ENCODE data around the gene RPL27A.

RPL27A gene

DNA sequence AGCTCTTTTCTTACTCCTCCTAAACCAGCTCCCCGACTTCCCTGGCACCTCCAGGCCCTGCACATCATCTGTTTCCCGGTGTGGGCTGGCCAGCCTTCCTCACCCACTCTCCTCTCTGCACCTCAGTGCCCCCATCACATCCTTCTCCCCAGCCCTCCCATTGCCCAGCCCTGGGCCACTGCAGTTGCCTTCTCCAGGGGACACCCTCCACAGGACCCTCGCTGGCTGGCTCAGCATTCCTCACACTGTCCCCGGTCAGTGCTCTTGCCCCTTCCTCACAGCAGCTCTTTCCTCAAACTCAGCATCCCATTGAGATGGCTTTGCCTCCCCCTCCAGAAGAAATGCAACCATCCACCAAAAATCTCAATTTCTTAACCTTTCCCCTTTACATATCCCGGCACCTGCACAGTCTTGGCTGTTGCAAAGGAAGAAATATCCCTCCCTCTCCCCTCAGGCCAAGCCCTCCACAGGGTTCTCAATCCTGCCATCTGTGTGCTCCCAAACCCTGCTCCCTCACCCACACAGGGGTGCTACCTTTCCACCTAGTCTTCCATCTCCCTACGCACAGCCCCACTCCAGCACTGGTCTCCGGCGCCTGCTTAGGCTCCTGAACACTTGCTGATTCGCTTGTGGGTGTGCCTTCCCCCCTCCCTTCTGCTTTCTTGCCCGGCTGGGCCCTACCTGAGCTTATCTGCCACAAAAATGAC is 19.5 kb downstream of the RPL27A start:
- DNase-seq, result no peak

DNA sequence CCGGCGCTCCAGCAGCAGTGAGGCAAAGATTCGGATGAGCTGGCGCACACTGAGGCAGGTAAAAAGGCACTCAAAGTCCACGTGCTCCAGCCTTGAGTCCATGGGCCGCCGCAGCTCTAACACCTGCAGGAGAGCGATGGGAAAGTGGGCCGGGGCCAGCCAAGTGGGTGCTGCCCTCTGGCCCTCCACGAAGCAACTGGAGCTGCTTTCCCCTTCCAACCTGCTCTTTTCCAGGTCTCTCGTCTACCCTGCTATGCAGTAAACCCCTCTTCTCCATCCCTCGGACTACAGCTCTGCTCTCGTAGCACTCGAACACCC is 20.0 kb downstream of the RPL27A start:
- DNase-seq, result no peak

DNA sequence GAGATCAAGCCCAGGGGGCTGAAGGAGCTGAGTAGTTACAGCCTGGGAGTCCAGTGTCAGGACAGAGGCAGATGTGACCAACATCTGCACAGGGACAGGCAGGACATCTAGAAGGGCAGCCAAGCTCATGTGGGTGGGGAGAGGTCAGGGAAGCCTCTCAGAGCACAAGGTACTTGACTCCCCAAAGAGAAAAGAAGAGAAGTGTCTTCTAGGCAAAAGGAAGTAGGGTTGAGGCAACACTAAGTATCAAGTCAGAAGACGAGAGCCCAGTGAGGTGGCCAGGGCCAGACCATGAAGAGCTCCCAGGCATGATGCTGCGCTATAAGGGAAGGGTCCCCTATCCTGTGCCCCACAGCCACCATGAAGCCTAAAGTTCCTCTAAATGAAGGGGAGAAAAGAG is 21.5 kb downstream of the RPL27A start:
- DNase-seq, result no peak

DNA sequence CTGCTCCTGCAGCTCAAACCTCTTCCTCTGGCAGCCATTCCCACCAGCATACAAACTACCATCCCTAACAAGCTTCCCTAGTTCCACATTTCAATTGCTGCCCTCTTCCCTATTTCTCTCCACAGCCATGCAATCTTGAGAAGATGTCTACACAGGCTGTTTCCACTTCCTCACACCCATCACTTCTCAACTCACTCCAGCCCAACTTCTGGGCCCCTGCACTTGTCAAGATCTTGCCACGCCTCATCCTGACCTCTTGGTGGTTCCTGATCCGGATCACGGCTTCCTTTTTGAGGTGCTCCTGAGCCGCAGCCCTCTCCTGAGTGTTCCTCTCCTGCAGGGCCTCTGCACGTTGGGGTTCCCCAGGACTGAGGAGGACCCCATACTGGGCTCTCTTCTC is 22.6 kb downstream of the RPL27A start:
- DNase-seq, result no peak

DNA sequence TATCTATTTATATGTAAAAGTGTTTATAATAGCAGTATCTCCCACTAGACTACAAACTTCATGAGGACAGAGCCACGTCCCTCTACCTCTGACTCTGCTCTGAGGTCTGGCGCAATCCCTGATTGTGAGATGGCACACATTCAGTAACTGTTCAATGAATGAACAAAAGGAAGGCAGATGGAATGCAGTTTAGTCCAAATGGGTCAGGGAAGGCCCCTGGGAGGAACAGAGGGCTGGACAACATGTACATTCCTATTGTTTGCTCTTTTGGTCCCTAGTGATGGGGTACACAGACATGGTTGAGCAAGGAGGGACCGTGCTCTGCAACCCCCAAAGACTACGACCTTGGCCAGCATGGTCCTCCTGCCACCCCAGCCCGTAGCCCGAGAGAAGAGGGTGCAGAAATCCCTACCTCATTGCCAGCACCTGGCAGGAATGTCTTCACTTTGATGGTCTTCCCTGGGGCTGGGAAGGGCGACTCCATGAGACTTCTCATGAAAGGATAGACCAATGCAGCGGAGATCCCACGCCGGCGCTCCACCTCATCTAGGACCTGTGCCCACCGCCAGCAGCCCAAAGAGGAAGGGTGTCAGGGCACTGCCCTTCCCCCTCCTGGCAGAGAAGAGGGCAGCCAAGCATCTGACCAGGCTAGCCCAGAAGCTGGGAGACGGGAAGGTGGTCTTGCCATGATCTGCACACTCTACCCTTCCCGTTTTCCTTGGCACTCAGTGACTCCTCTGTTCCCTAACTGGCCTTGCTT is 24.3 kb downstream of the RPL27A start:
- DNase-seq, result no peak

DNA sequence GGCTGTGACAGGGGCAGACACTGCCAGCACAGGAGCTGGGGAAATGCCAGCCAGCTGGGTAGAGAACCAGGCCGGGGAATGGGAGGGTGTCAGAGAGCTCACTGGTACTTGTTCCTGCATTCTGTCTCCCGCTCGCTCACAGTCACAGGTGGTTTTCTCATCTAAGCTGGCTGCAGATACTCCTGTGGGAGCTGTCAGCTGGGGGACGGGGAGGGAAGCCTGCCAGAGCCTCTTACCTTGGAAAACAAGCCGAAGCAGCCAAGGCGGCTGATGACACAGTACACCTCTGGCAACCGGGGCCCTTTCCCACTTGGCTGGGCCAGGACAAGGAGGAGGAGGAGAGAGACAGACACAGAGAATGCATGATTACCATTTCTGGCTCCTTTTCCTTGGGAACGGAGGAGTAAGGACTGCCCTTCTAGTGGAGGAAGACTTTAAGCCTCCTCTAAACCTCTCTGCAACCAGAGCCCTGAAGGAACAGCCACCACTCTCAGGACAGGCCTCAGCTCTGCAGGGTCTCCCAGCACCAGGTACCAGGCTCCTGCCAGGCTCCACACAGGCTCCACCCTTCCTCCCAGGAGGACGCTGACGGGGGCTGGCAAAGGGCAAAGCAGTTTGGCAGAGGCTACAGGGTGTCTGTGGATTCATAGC is 25.1 kb downstream of the RPL27A start:
- no peak for DNase-seq

DNA sequence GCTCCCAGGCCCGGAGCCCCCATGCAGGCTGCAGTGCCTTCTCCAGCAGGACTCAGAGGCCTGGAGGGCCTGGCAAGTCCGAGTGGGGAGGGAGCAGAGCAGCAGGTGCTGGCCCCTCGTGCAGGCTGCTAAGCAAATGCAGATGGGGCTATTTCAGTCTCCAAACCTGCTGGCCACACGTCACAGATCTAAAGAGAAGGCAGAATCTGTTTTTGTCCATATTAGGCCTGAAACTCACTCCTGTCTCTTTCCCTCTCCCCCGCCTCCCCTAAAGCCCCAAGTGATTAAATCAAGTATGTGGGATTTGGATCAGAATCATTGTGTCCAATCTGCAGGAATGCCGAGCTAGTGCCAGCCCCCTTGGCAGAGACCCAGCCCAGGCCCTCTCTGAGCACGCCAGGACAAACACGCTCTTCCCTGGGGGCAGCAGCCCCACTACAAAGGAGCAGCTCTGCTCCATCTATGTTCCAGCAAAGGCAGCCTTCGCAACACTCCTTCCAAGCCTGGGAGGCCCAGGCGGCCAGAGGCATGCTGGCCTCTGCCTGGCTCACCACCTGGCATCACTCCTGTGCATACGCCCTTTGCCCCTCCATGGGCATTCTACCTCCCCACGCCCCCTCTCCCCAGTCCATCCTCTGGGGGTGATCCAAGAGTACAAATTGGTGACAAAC is 26.5 kb downstream of the RPL27A start:
- DNase-seq, result no peak

DNA sequence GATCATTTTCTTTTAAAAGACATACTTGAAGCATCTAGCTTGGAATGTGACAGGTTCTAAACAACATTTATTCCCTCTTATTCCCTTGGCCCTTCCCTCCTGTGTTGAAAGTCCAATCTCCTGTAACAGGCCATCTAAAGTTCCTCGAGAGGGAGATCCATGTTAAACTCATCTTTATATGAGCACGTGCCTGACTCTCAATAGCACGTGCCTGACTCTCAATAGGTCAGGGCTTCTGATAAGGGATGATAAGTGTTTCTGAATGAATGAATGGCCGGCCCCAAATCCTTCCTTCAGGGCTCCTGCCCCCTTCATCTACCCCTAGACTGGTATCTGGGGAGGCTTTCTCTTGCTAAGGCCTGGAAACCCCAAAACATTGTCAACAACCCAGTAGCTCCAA is 27.2 kb downstream of the RPL27A start:
- no peak for DNase-seq

DNA sequence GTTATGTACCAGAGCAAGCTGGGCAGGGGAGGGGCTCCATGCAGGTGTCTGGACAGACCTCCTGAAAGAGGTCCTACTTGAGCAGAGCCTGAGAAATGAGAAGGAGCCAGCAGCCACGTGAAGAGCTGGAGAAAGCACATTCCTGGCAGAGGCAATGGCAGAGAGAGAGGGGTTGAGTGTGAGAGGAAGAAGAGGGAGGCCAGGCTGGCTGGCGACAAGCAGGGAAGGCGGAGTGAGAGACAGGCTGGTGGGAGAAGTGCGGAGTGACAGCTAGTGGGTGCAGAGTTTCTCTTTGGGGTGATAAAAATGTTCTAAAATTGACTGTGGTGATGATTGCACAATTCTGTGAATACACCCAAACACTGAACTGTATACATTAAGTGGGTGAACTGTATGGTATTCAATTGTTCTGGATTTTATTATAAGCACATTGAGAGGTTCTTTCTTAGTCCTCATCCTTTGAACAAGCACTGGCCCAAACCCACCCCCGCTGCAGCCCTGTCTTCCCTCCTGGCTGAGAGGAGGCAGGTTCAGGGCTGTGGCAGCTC is 29.4 kb downstream of the RPL27A start:
- no peak for DNase-seq

DNA sequence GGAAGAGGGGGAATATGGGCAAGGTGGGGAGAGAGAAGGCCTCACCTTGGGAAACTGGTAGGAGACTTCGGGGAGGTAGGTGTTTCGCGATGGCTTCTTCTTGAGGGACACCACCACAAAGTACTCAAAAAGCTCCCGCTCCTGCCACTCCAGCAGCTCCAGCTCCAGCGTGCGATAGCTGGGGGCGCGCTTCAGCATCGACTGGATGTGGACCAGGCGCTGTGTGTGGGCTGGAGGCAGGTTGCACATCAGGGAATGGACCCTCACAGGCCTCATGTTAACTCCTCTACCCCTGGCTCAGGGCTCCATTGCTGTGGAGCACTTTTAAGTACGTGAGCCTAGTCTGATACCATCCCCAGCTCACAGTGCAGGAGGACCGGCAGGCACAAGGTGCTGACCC is 29.9 kb downstream of the RPL27A start:
- DNase-seq, result no peak

DNA sequence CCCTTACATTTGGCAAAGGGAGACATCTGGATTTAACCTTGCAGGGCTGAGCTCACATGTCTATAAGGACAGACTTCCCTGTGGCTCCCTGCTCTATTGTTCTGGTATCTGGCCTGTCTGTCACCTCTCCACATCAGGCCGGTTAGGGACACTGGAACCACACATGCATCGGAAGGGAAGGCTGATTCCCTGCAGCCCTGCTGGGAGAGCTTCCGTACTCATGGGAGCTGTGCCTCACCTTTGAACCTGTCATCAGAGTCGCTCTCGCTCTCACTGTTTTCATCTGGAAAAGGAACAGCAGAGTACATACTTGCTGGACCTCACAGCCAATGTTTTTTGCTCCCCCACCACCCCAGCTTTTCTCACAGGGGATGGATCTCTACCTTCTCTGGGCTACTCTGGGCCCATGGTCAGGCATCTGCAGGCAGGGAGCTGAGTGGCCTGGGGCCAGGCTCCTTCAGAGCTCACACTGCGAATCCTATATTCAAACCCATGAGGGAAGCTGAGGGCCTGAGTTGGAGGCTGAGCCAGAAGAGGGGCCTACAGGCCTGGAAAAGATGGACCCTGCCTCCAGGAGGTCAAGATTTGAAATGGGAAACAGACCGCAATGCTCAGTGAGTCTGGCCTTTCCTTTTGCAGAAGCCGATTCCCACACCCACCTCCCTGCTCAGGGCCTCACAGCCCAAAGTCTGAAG is 31.3 kb downstream of the RPL27A start:
- DNase-seq, result no peak

DNA sequence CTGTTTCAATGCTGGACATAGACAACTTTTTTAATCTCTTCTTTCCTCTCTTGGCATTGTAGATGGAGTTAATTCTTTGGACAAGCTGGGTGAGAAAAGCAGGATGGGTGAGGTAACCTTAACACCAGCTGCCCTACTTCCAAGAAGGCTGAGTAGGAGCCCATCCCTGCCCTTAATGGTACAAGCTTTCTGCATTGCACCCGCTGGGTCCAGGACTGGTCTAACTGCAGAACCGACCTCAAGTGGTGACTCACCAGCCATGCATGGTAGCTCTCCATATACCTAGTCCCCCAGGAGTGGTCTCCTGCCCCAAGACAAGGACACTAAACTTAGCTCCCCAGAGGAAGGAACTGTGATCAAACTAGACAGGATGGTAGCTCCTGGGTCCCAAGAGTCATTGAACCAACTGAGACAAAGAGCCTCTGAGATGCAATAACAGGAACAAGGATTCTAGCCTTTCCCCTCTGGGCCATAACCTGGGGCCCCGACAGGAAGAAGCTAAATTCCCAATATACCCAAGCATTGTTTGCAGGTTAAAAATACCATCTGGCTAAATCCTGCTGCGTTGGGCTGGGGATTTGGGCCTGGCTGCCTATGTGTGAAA is 32.1 kb downstream of the RPL27A start:
- no peak for DNase-seq

DNA sequence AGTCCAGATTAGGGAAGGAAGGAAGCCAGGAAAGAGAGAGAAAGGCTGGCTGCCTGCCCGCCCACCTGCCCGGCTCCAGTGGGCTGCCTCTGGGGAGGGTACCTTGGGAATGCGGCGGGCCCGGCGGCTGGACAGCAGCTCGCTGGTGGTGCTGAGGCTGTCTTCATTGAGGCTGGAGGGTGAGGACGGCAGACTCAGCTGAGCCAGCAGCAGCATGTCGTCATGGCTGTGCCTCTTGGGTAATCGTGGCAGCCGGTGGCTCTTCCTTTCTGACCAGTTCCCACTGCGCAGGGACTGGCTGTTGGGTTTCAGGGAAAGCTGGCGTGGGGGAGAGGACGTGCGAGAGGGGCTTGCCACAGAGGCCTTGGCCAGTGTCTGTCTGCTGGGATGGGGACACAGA is 32.9 kb downstream of the RPL27A start:
- DNase-seq, result no peak

DNA sequence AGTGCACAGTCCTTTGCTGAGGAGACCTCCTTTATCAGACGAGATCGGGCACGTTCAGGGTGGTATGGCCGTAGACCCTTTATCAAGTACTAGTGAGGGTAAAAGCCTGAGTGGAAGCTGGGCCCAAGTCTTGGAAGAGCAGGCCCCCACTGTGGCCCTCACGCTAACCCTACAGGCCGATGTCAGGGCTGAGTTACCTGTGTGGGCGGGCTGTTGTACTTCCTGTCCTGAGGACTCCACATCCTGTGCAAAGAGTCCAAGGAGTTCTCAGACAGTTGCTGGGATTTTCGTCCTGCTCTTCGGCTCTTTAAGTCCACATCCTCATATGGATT is 34.9 kb downstream of the RPL27A start:
- DNase-seq, result no peak

DNA sequence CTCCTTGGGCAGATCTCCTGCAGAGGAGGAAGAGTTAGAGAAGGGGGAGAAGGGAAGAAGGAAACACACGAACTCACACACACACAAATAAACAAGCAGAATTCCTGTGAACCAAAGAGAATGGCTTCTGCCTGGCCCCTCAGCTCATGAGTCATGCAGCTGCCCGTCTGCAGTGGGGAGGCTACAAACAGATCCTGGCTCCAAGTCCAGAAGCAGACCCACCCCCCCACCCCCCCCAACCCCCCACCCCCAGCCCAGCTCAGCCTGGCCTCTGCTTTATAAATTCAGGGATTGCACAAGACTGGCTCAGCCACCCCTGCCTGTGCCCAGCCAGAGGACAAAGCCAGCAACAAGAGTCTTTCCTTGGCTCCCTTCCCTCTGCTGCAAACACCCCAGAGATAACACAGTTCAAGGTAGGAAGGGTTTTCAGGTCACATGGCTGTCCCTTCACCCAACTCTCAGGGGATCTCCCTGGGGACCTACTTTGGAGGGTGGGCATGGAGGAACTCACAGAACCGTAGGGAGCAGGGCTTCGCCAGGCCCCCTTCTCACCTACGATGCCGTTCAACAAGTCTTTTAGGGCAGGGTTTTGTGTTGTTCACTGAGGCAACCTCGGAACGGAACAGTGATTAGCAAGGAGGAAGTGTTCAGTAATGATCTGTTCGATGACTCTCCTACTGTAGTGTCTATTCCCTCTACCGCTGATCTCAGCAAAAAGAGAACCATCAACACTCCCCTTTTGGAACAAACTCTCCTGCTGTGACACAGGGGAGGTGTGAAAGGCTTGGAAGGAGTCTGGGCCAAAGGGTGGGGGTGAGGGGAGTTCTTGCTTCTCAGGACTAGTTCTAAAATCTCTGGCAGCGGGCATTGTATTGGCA is 35.5 kb downstream of the RPL27A start:
- DNase-seq, result no peak

DNA sequence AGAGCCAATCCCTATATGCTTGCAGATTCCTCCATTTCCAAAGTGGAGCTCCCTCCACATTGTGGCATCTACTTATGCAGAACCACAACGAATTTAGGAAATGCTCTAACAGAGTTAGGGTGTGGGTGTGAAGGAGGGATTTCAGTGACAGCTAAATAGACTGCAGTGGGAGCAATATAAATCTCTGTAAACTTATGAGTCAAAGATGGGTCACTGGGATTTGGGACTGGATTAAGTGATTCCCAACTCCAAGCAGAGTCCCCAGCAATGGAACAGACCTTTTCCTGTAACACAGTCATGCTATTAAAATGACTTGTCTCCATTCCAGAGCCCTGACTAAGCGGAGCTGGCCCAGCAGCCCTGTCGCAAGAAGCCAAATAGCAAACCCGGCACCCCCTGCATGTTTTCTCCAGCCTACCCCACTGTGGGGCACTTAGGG is 36.6 kb downstream of the RPL27A start:
- DNase-seq, result no peak

DNA sequence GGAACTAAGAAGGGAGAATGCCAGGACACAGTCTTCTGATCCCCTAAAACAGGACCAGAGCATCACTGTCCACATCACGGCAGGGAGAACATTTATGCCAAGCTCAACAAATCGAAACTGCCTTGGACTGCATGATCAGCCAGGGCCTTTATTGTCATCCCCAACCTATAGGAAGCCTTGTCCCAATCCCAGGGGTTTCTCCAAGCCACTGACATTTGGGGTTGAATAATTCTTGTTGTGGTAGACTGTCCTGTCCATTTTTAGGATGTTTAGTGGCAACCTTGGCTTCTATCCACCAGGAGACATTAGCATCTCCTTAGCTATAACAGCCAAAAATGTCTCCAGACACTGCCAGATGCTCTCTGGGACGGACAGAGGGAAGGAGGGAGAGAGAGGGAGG is 37.1 kb downstream of the RPL27A start:
- DNase-seq, result no peak

DNA sequence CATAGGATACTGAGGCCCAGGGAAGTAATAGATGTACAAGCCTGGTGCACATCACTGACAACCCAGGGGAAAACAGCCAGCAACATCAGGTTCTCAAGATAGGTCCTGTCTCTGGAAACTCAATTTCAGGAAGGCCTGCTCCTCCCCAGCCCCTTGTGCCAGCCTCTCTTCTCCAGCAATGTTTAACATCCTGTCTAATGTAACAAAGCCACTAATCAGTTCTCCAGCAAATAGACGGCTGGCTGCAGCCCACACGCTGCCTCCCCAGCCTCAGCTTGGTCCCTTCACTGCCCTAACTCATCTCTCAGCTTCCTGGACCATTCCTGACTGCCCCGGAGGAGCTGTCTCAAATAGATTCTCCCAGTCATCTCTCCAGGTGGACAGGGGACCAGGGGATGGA is 37.8 kb downstream of the RPL27A start:
- DNase-seq, result no peak

DNA sequence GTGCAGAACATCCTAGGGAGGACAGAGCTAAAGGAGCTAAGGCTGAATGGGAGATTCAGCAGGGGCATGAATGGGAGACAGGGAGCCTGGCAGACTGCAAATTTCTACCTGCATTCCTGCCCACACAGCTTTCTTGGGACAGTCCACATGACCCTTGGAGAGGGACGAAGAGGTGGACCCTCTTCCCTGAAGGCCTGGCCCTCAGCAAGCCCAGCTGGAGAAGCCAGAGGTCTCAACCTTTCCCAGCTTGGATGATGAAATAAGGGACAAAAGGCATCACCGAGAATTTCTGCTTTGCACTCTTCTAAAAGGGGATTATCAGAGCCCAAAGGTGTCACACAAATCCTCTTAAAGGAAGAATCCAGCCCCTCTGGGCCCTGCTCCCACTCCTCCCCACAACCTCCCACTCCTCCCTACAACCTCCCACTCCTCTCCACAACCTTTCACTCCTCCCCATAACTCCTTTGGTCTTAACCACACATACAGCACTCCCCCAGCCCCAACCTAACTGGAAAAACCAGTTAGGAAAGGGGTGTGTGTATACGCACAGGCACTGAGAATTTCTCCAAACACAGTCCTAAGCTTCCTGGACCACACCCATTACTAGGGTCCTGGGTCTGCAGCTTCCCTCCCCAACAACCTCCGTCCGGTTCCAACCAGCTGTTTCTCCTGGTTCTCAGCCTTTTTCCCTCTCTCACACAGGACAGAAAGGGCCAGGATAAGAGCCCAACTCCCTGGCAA is 38.4 kb downstream of the RPL27A start:
- no peak for DNase-seq

DNA sequence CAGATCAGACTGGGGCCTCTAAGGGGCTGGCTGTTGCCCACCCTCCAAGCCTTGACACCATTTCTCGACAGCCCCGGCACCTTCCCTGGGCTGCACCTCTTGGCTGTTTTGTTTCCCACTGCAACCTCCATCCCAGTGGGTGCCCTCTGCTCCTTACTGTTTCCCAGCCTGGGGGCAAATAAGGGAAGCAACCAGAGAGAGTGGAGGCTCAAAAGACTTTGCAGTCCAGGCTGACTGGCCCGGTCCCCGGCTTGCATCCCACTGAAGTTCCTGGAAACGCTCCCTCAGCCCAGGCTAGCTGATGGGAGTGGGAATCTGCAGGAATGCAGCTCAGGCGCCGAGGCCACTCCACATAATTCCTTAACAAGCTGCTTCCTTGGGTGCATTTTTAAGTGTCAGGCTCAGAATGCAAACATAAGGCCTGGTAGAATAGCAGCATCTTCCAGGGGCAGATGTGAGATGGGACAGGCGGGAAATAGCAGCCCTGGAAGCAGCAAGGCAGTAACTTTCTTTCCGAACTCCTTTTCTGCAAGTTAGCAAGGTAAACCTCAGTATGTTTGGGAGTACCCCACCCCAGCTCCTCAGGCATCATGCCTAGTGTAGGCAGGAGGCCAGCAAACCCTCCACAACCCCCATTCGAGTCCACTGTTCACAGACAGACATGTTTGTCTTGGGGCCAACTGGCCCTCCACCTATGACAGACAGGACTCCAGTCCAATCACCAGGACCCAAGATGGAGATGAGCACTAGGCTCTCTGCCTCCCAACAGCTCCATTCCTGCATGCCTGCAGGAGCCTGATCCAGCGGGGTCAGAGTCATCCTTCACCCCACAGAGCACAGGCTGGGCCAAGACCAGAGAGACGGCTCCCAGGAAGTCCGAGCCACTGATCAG is 39.3 kb downstream of the RPL27A start:
- no peak for DNase-seq

Measured in bone marrow (tissue), 2 donors.